H1 (cell line): ENCODE data around the gene MAP3K13. TPM values are rescaled to one million over a fixed set of nuclear protein-coding genes. Genes with fewer than 3 reads are reported as not detected.

Source experiments
- CTCF ChIA-PET: fragments of 300-600 bp; sonication (Branson Sonifier 250); formaldehyde crosslinking; loops from one replicate; lab custom pipeline; 2021; ENCODE audit not compliant: partially characterized antibody; lab: Charles Lee
- POLR2A ChIA-PET: fragments of 300-600 bp; sonication (Branson Sonifier 250); formaldehyde crosslinking; loops from one replicate; lab custom pipeline; 2021; ENCODE audit warnings: inconsistent platforms; ENCODE audit not compliant: partially characterized antibody; lab: Charles Lee
- DNase-seq, 2 experiments: peaks; one replicate each; pipeline versions ENCODE4 v3.0.0 to v3.0.0-alpha.2; 2010 to 2022; ENCODE audit warnings: low spot score in 2 of 2, low read depth in 1 of 2, mixed read lengths in 1 of 2
- FAIRE-seq: peaks from 2 replicates; lab custom pipeline; 2011; peaks lifted over from hg19 to GRCh38; lab: Jason Lieb, UNC
- H2AFZ ChIP-seq: 2 replicates; pipeline ENCODE4 v1.8.1; 2012; ENCODE audit warnings: low read length, inconsistent platforms
- H2AK5ac ChIP-seq: 2 replicates; pipeline ENCODE4 v1.6.1; 2013; ENCODE audit warnings: low read depth, low read length
- H2BK120ac ChIP-seq: replicated peaks from 2 replicates; pipeline ENCODE3; 2013; ENCODE audit warnings: low read depth, low read length, inconsistent platforms
- H2BK12ac ChIP-seq: 2 replicates; pipeline ENCODE4 v1.6.1; 2013; ENCODE audit warnings: low read depth, low read length
- H2BK15ac ChIP-seq: 2 replicates; pipeline ENCODE4 v1.6.1; 2013; ENCODE audit warnings: low read length
- H2BK20ac ChIP-seq: 2 replicates; pipeline ENCODE4 v1.6.1; 2013; ENCODE audit warnings: low read length
- H2BK5ac ChIP-seq: 2 replicates; pipeline ENCODE4 v1.6.1; 2013; ENCODE audit warnings: low read depth, low read length
- H3K14ac ChIP-seq: 2 replicates; pipeline ENCODE4 v1.6.1; 2013; ENCODE audit warnings: inconsistent platforms; ENCODE audit not compliant: insufficient read length
- H3K18ac ChIP-seq: 2 replicates; pipeline ENCODE4 v1.6.1; 2013; ENCODE audit warnings: low read length; ENCODE audit errors: extremely low read depth
- H3K23ac ChIP-seq: 2 replicates; pipeline ENCODE4 v1.6.1; 2013; ENCODE audit warnings: inconsistent platforms; ENCODE audit not compliant: insufficient read length
- H3K23me2 ChIP-seq: 2 replicates; pipeline ENCODE4 v1.6.1; 2013; ENCODE audit warnings: low read depth, low read length
- H3K27ac ChIP-seq: 2 replicates; pipeline ENCODE4 v1.6.1; 2011; ENCODE audit warnings: low read depth, low read length, inconsistent platforms
- H3K27me3 ChIP-seq, 4 experiments: replicated peaks in 1 of 4; 1 replicate in 1 of 4; 2 replicates in 3 of 4; pipeline versions ENCODE4 v1.6.1 to v1.8.1; 2011 to 2013; ENCODE audit warnings: low read length in 3 of 4, mild to moderate bottlenecking in 3 of 4, inconsistent platforms in 2 of 4, mixed read lengths in 2 of 4, moderate library complexity in 1 of 4; ENCODE audit not compliant: control insufficient read depth in 3 of 4, insufficient read depth in 3 of 4; ENCODE audit errors: extremely low read depth in 1 of 4
- H3K36me3 ChIP-seq, 4 experiments: 2 replicates each; pipeline versions ENCODE4 v1.6.1 to v1.8.1; 2011 to 2013; ENCODE audit warnings: mild to moderate bottlenecking in 4 of 4, low read length in 3 of 4, moderate library complexity in 2 of 4, control low read depth in 1 of 4, inconsistent platforms in 1 of 4; ENCODE audit not compliant: insufficient read depth in 4 of 4, control insufficient read depth in 2 of 4
- H3K4ac ChIP-seq: replicated peaks from 2 replicates; pipeline ENCODE3; 2013; ENCODE audit warnings: low read length, low read depth, mixed read lengths, inconsistent platforms; ENCODE audit not compliant: insufficient read length
- H3K4me1 ChIP-seq, 4 experiments: replicated peaks in 1 of 4; 1 replicate in 1 of 4; 2 replicates in 3 of 4; pipeline versions ENCODE4 v1.6.1 to v1.8.1; 2011 to 2013; ENCODE audit warnings: low read length in 3 of 4, inconsistent platforms in 2 of 4, mixed read lengths in 1 of 4; ENCODE audit not compliant: insufficient read depth in 4 of 4, control insufficient read depth in 3 of 4
- H3K4me2 ChIP-seq, 2 experiments: 2 replicates each; pipeline versions ENCODE4 v1.6.1 to v1.8.1; 2011 to 2013; ENCODE audit warnings: low read depth in 2 of 2, low read length in 2 of 2, control low read depth in 1 of 2, inconsistent platforms in 1 of 2, mild to moderate bottlenecking in 1 of 2; ENCODE audit not compliant: insufficient read depth in 1 of 2
- H3K4me3 ChIP-seq, 4 experiments: fragments of 200-600, 300-600 bp in 1 of 4; sonication (generic), shearing (Covaris generic), sonication (Bioruptor Twin) in 1 of 4; 2 replicates each; pipeline versions ENCODE4 v1.5.1 to v1.8.1; 2011 to 2016; ENCODE audit warnings: low read length in 4 of 4, low read depth in 3 of 4, control low read depth in 2 of 4, inconsistent platforms in 2 of 4, mild to moderate bottlenecking in 2 of 4, mixed read lengths in 1 of 4, moderate library complexity in 1 of 4; ENCODE audit not compliant: insufficient read depth in 2 of 4; ENCODE audit errors: extremely low read depth in 1 of 4
- H3K56ac ChIP-seq: replicated peaks from 2 replicates; pipeline ENCODE3; 2013; ENCODE audit warnings: low read depth, mild to moderate bottlenecking, mixed read lengths, low read length, inconsistent platforms; ENCODE audit not compliant: insufficient read length
- H3K79me1 ChIP-seq: 2 replicates; pipeline ENCODE4 v1.6.1; 2013; ENCODE audit warnings: low read depth, low read length, control low read depth
- H3K79me2 ChIP-seq, 2 experiments: 2 replicates each; pipeline versions ENCODE4 v1.6.1 to v1.8.1; 2012 to 2013; ENCODE audit warnings: low read length in 2 of 2, mild to moderate bottlenecking in 2 of 2, inconsistent platforms in 1 of 2; ENCODE audit not compliant: insufficient read depth in 2 of 2, control insufficient read depth in 1 of 2
- H3K9ac ChIP-seq, 4 experiments: replicated peaks in 1 of 4; 1 replicate in 1 of 4; 2 replicates in 3 of 4; pipeline versions ENCODE4 v1.6.1 to v1.8.1; 2011 to 2013; ENCODE audit warnings: low read depth in 3 of 4, low read length in 3 of 4, control low read depth in 2 of 4, mild to moderate bottlenecking in 2 of 4, moderate library complexity in 2 of 4, inconsistent platforms in 1 of 4; ENCODE audit errors: extremely low read depth in 1 of 4
- H3K9me3 ChIP-seq, 2 experiments: 2 replicates each; pipeline versions ENCODE4 v1.6.1 to v1.8.1; 2012 to 2013; ENCODE audit warnings: mild to moderate bottlenecking in 2 of 2, moderate library complexity in 2 of 2, control low read depth in 1 of 2, inconsistent platforms in 1 of 2, low read depth in 1 of 2, low read length in 1 of 2, mixed read lengths in 1 of 2; ENCODE audit not compliant: insufficient read depth in 2 of 2
- H4K20me1 ChIP-seq, 2 experiments: replicated peaks in 1 of 2; 2 replicates each; pipeline versions ENCODE3 to v1.8.1; 2011 to 2013; ENCODE audit warnings: inconsistent platforms in 2 of 2, low read length in 2 of 2, mild to moderate bottlenecking in 1 of 2; ENCODE audit not compliant: insufficient read depth in 2 of 2, control insufficient read depth in 1 of 2
- H4K5ac ChIP-seq: 2 replicates; pipeline ENCODE4 v1.6.1; 2013; ENCODE audit warnings: low read length, low read depth, mixed read lengths, inconsistent platforms; ENCODE audit not compliant: insufficient read length
- H4K8ac ChIP-seq: 2 replicates; pipeline ENCODE4 v1.8.0; 2013; ENCODE audit warnings: mild to moderate bottlenecking, moderate library complexity, low read length, inconsistent platforms; ENCODE audit not compliant: insufficient read depth; ENCODE audit errors: extremely low read depth
- H4K91ac ChIP-seq: replicated peaks from 2 replicates; pipeline ENCODE3; 2013; ENCODE audit warnings: low read length, mixed read lengths, inconsistent platforms; ENCODE audit not compliant: insufficient read length
- ATF3 ChIP-seq: IDR thresholded peaks from 2 replicates; pipeline ENCODE4 v1.6.1; 2011; ENCODE audit warnings: low read depth, mild to moderate bottlenecking, low read length; ENCODE audit not compliant: insufficient read depth
- KDM5A ChIP-seq: fragments of 200-600 bp; IDR thresholded peaks from 2 replicates; pipeline ENCODE4 v1.7.1; 2012; ENCODE audit warnings: mild to moderate bottlenecking, low read length, inconsistent platforms, mixed read lengths
- MAFK ChIP-seq: IDR thresholded peaks from 2 replicates; pipeline ENCODE4 v1.6.1; 2012; ENCODE audit warnings: low read depth, mild to moderate bottlenecking, improper control_type of control experiment, low read length
- SIRT6 ChIP-seq: IDR thresholded peaks from one replicate; pipeline ENCODE4 v1.7.1; 2012; ENCODE audit warnings: low read length, inconsistent platforms
- SP4 ChIP-seq: IDR thresholded peaks from 2 replicates; pipeline ENCODE4 v1.6.1; 2012; ENCODE audit warnings: low read length, inconsistent platforms
- TBP ChIP-seq: IDR thresholded peaks from 2 replicates; pipeline ENCODE4 v1.6.1; 2011; ENCODE audit warnings: low read depth, low read length, improper control_type of control experiment
- TCF12 ChIP-seq: IDR thresholded peaks from 2 replicates; pipeline ENCODE4 v1.6.1; 2011; ENCODE audit warnings: low read depth, mild to moderate bottlenecking, low read length
- WGBS, 2 experiments: shearing (Covaris generic) in 1 of 2; methylation state at CpG; one replicate each; pipeline versions ENCODE4 v1.1.6 to v1.1.7; 2013 to 2015; ENCODE audit warnings: low lambda C conversion rate in 2 of 2, mixed read lengths in 2 of 2, inconsistent platforms in 1 of 2, low coverage in 1 of 2, missing lambda C conversion rate in 1 of 2; ENCODE audit not compliant: insufficient replicate concordance in 2 of 2, insufficient coverage in 1 of 2, insufficient read length in 1 of 2; ENCODE audit errors: extremely low coverage in 1 of 2, missing lambda C conversion rate in 1 of 2; 5-methylcytosine and 5-hydroxymethylcytosine counted together
- polyA plus RNA-seq, 7 experiments: library from polyadenylated mRNA; depleted of rRNA in 3 of 7; stranded (reverse) in 5 of 7; unstranded in 2 of 7; fragments of >200 nt in 5 of 7; fragments of 200-250 nt in 2 of 7; gene quantifications; 1 replicate in 5 of 7; 2 replicates in 1 of 7; 4 replicates in 1 of 7; pipeline versions ENCODE4 v1.2.1 to v1.2.3, GENCODE V29; 2011 to 2013; ENCODE audit warnings: missing spikeins in 2 of 7, mixed read lengths in 2 of 7
- total RNA-seq: library from RNA; stranded (reverse); fragmentation: NEBNext Ultra II Directional; extraction: Animal tissue kit (Norgen Biotek cat#: 25700); gene quantifications from 2 replicates; pipeline ENCODE4 v1.2.1, GENCODE V29; 2021

The MAP3K13 gene
- total and polyA plus RNA-seq, 2 of the 8 experiments (the other 6 are each of a cell fraction or from before 2014, with no cell fraction given), result 6.8 to 17.9 TPM

- H3K4me3 ChIP-seq, result no peak overlapping the region
- no peaks in the 10 kb centered on the region for H3K36me3 ChIP-seq
- no peaks in the 10 kb centered on the region for H3K9me3 ChIP-seq
- H4K8ac ChIP-seq, result no peak overlapping the region
- WGBS, 2 experiments, result 80% methylated on average over 1 of the region's 1 CpG; no CpG with 5 or more reads in 1 of the 2 experiments
- no peaks in the 10 kb centered on the region for H3K4me1 ChIP-seq
- POLR2A ChIA-PET, result no interaction called here
- H4K20me1 ChIP-seq, result no peaks in the 10 kb centered on the region
- H3K4me2 ChIP-seq, result no peak overlapping the region
- H2AK5ac ChIP-seq, result no peak overlapping the region
- no peak for DNase-seq
- H3K4ac ChIP-seq, result no peak overlapping the region
- H2BK15ac ChIP-seq, result no peak overlapping the region
- H3K14ac ChIP-seq, result no peak overlapping the region
- 0 out of 2 replicates have a peak overlapping the region, but pooled peaks have one; percentile 3 for H2AFZ ChIP-seq
- H3K18ac ChIP-seq, result no peak overlapping the region
- H3K23me2 ChIP-seq, result no peaks in the 10 kb centered on the region; the same call in 1 of the 2 replicates
- H2BK120ac ChIP-seq, result no peak overlapping the region
- no peak overlapping the region for H2BK5ac ChIP-seq
- no peak overlapping the region for H4K5ac ChIP-seq
- no peak overlapping the region for H3K23ac ChIP-seq
- H2BK20ac ChIP-seq, result no peak overlapping the region
- no peak overlapping the region for H3K27ac ChIP-seq
- no peaks in the 10 kb centered on the region for H3K79me2 ChIP-seq
- no peak overlapping the region for H3K56ac ChIP-seq
- CTCF ChIA-PET, result interaction anchor here (0.8 to 3.1 kb wide), 4 partner anchors 9 to 72 kb away, joined by 3 to 11 read pairs (median 3); no protein-coding TSS in a partner anchor
- no peaks in the 10 kb centered on the region for H3K27me3 ChIP-seq
- no peaks in the 10 kb centered on the region for H3K79me1 ChIP-seq
- H4K91ac ChIP-seq, result no peak overlapping the region
- no peak overlapping the region for H2BK12ac ChIP-seq
- no peak for FAIRE-seq
- H3K9ac ChIP-seq, result no peak overlapping the region
- TF ChIP-seq SP4 (no peak), SIRT6 (no peak), KDM5A (no peak), ATF3 (no peak), TCF12 (no peak), MAFK (no peak), TBP (no peak)
These were observed 140.6 kb downstream of the MAP3K13 start for GRCh38 chr3:185503521-185503920.
